Right lobe of liver (tissue), 4 donors: ENCODE results near the gene PIGQ.

Source experiments
- CTCF ChIP-seq, 4 donors: fragments of 200-600 bp in 3 of 4; fragments of 450-650 bp in 1 of 4; IDR thresholded peaks; one replicate each; pipeline versions ENCODE4 v1.5.1 to v1.8.0; 2016 to 2022; ENCODE audit warnings: antibody characterized with exemption in 4 of 4, mild to moderate bottlenecking in 2 of 4
- POLR2A ChIP-seq: fragments of 450-650 bp; IDR thresholded peaks from one replicate; pipeline ENCODE4 v1.6.1; 2017; ENCODE audit warnings: antibody characterized with exemption, mild to moderate bottlenecking
- donor health status: DM: no; HTN: no; CAD: no.
- donor health status: DM: no; HTN: no; CAD: no.
- donor health status: DM: no; HTN: yes; CAD: no.

- TF ChIP-seq CTCF (IDR thresholded peaks at IDR 0.05) (peak in 1 of 4 donors; percentile 40), POLR2A (peak; percentile 74)
Observed at GRCh38 chr16:527015-527903, 42.5 kb upstream of the PIGQ start, which contains the start of gene CAPN15.
